GM21529 (cell line): ENCODE data around the gene SH3PXD2A.
A peak's percentile ranks its signal among the peaks of the same experiment; 100 is the strongest.

ENCODE experiments used
- ATAC-seq: cut with Tn5 transposase; IDR thresholded peaks from one replicate; pipeline ENCODE4 v1.9.1; 2021; ENCODE audit not compliant: unreplicated experiment

Gene SH3PXD2A

DNA sequence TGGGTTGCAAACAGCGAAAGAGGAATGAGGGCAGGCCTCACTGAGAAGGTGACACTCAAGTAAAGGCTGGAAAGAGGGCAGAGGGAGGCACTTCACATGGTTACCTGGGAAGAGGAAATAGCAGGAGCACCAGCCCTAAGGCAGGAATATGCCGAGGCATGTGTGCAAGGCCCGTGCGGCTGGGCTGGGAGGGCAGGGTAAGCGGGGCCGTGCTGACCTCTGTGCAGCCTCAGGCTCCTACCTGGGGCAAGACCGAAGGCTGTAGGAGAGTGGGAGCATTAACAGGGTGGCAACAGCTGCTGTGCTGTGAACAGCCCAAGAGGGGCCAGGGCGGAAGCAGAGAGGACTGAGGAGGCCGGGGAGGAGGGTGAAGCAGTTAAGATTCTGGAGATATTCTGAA lies 24.0 kb upstream of the SH3PXD2A start:
- ATAC-seq, result no peak

DNA sequence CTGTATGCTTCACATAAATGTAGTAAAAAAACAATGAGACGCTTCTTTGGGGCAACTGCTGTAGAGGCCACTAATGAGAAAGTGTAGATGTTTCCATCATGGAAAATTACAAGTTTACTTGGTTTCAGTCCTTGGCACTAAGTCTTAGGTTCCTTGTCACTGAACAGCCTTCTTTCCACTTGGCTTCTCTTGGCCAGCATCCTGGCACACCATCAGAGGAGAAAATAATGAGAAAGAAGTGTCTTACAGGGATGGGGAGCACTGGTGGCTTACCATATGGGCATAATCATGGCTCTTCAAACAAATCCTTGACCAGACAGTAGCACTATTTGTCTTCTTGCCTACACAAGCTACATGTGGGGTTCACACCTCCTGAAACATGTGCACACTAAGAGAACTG lies 22.5 kb upstream of the SH3PXD2A start:
- no peak for ATAC-seq

DNA sequence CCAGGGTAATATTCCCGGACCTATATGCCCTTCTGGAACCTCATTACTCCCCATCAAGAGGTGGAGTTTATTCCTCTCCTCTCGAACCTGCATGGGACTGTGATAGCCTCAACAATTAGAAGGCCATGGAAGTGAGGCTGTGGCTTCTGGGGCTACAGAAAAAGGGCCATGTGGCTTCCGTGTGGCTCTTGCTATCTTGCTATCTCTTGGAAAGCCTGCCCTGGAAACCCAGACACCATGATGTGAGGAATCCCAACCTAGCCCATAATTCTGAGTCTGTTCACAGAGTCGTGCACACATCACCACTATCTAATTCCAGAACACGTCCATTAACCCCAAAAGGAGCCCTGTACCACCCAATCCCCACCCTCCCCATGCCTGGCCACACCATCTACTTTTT lies 20.8 kb upstream of the SH3PXD2A start:
- no peak for ATAC-seq

DNA sequence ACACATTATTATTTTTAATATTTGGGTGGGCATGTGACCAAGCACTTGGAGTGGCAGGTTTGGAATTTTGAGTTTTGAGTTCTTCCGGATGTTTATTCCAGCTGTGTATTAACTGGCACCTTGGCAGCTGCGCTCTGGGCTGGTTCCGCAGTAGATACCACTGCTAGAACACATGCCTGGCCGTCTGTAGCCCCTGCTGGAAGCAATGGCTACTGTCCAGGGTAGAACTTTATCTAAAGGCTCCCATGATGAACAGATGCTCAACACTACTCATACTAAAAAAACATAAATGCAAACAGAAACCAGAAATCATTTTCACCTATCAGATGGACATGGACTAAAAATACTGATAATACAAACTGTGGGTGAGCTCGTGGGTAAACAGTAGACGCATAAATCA lies 19.4 kb upstream of the SH3PXD2A start:
- no peak for ATAC-seq

DNA sequence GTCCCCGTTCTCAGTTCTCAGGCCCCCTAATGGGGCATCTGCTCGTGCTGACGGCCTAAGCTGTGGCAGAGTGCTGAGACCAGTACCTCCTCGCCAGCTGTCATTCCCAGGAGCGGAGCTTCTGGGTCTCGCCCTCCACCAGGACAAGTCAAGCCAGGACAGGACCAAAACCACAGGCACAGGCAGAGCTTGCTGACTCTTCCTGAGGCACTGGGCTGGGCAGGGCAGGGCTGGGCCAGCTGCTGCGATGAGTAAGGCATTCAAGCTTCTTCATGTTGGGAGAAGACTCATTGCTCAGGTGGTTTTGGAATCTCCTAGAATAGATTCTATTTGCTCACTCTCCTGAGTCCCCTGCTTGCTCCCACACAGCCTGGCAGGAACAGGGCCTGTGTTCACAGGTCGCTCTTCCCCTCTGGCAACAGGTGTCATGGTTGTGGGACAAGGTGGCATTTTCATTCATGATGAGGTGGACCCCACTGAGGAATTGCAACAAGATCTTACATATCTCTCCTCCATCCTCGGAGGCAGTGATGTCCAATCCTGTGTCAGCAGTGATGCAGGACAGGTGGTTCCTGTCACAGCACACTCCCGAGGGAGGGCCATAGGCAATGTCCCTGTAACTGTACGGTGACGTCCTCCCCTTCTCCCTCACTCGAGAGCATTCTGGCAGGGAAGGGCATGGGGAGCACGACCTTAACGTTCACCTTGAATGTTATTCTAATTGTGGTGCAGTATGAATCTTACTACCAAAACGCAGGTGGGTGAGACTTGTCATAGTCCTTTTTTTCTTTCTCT lies 17.0 kb upstream of the SH3PXD2A start:
- ATAC-seq, result no peak

DNA sequence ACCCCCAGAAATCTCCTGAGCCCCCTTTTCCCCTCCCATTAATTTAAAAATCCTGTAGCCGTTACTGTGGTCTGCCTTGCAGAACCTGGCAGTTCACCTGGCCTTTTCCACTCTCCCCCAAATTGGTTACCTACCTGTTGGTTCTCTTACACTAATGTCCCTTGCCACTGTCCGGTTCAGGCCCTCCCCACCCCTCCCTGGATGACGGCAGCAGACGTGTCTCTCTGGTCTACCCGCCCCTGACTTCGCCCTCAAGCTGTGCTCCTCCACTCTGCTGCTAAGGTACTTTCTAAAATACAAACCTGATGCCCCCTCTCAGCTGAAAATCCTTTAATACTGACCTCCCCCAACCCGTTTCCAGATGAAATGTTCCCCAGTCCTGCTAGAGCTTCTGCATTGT lies 15.6 kb upstream of the SH3PXD2A start:
- no peak for ATAC-seq

DNA sequence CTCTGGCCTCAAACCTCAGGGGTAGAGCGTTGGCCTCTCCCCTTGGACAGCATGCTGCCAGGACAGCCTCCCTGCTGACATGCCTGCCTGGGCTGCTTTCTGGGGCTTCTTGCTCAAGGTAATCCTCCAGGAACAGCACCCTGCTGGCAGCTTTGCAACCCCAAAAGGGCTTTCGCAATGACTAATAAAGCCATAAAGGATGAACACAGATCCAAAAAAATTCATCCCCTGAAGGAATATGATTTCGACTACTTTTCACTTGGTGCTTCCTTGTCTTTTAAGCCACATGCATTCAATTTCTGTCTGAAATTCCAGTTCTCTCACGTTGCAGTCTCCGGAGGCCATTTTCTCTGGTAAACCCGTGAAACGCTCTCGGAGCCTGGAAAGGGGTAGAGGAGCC lies 15.1 kb upstream of the SH3PXD2A start:
- ATAC-seq, result no peak

DNA sequence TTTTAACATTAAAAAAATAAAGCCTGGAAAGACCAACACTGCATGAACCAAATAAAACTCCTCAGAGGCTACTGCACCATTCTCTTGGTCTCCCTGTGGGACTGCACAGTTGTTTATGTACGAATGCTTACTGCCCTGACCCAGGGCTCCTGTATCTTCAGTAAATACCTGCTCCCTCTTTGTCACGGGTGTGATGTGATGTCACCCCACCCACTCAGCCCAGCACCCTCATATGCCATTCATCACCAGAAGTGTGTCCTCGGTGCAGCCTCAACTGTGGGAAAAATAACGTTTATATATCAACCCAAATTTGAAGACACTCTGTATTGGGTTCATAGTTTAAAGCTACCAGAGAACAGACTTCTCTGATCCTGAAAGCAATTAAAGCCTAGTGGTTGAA lies 14.0 kb upstream of the SH3PXD2A start:
- no peak for ATAC-seq

DNA sequence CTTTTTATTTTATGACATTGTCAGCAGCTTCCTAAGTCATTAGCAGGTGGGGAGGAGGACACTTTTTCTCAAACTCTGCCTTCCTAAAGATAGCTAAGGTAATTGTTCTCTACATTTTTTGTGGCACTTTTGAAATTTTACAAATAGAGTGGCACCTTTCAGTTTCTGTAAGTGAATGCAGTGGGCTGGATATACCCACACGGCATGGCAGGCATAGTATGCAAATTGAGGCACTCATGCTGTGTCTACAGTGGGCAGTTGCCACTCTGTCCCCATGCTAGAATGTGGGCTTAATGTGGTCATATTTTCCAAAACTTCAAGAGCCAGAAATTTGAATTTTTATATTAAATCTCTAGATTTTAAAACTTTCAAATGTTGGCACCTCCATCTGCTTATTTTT lies 12.8 kb upstream of the SH3PXD2A start:
- ATAC-seq, result no peak

DNA sequence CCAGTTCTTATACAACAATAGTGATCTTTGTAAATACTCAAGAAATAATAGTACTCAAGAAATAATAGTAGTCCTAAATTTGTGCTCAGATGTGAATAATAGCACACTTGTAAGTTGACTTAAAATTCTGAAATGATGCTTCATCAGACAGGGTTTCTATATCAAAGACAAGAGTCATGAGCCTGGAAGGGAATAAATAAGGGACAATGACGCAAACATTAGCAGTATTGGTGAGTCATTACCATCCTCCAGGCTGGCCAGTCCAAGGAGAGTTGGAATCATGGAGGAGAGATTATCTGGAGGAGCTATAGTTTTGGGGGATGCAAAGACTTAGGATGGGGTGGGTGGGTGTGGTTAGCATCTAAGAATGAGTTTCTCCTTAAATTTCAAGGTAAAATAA lies 6.1 kb upstream of the SH3PXD2A start:
- no peak for ATAC-seq

DNA sequence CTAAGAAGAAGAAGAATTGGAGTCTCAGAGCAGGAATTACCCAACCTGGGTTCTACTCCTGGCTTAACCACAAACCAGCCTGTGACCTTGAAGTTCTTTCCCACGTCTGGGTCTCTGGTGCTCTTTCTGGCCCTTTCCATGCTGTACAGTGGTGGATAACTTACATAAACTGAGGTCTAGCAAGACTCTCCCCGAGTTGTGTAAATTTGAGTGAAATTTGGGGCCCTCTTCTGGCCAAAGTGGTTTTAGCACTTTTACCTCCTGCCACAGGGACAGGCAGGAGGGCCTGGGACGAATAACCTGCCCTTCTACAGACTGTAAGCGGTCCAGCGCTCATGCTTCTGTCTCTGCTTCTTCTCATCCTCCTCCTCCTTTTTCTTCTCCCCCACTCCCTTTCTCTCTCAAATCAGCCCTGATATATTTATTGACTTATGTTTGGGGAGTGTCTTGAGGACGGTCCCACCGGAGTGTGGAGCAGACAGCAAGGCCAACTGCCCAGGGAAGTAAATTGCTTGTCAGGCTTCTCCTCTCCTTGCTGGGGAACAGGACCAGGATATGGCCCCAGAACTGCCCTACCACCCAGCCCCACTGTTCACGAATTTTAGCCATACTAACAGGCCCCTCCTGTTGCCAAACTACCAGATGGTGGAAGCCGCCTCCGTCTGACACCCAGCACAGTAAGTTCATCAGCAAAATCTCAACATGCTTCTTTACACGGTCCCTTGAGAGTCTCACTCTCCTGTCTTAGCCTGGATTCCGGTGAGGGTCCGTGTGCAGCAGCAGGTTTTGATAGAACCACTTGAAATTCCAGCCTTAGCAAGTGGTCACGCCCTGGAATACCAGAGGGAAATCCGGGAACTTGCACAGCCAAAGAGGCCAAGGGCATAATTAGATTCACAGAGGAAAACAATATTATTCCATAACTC lies 4.0 kb upstream of the SH3PXD2A start:
- peak; percentile 76 for ATAC-seq

DNA sequence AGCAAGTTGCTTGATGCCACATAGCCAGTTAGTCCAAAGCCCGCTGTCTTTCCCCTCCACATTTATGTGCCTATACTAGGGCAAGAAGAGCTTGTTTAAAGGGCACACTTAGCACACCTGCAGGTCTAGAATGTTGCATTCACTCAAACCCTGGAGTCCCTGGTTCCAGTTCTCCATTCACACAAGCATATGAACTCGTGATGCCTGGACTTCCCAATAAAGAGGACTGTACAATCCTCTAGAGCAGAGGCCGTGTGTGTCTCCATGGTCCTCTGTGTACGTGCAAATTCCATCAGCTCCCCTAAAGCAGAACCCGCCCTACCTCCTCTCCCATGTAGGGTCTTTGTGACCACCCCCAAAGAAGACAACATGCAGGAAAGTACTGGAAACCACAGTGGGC lies 3.0 kb upstream of the SH3PXD2A start:
- ATAC-seq, result no peak

DNA sequence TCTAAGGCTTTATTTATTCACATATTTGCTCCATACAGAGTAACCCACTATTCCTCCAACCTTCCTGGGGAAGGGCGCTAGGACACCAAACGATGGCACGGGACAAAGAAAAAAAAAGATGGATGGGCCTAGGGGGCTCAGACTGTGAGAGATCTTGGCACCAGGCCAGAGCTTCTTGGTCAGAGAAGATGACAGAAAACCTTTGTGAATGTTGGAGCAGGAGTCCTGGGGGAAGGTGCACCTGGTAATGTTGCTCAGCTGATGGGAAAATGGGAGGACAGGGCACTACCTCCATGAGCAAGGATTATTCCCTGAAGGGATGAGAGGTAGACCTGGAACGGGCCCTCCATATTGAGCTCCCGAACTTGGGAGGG lies 1.4 kb upstream of the SH3PXD2A start:
- no peak for ATAC-seq

DNA sequence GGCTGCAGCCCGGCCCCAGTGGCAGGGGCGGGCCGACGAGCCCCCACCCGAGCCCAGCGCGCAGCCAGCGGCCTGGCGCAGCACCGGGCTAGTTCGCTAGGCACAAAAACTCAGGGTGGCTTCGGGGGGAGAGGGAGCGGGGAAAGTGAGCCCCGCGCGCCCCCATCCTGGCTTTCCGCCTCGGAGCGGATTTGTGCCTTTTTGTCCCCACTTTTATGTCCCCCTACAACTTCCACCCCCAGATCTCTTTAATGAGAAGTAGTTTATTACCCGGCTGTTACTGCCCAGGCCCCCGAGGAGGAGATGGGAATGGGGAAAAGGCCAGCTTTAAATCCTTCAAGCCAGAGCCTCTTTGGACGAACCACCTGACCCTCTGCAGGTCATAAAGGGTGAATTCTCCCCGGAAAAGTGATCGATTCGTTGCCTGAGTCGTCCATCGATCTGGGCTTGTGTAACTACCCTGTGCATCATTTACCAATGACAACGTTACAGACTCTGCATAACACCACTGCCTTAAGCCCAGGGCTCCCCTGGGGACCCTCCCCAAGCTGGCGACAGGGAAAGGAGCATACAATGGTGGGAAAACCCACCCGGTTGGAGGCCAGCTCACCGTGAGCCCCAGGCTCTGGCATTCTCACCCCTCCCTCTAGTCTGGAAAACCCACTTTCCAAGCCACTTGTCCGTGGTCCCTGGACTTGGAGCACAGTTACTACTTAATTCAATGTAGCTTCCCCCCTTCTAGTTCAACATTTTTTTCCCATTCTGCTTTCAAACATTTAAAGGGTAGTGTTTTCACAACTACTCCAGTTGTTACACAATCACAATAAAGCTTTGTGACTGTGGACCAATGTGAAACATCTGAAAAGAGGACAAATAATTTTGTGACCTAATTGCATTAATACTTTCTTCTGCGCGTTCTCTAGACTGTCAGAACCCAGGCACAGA lies 748 bp upstream of the SH3PXD2A start:
- ATAC-seq, result no peak

DNA sequence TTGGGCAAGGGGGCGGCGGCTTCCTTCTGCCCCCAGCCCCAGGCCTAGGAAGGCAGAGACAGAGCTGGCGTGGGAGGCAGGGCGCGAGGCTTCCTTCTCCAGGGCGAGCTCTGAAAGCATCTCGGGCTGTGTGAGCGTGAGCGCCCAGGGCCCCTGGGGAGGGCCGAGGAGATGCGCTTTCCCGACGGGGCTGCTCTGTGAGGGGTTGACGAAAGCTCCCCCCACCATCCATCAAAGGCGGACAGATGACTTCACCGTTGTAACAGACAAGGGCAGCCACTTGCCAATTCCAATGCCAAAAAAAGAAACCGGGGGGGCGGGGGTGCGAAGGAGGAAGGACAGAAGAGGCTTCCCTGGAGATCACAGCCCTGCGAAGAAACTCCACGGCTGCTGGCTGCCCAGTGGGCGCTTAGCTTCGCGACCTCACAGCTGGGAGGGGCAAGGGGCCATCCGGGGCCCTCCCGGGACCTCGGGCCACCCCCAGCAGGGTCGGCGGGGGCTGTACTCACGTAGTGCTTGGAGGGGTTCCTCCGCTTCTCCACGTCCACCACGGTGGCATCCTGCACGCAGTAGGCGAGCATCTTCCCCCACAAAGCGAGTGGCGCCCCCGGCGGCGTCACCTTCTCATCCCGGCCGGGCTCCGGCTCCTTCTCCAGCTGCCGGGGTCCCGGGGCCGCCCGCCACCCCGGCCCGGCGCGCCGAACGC lies 537 bp downstream of the SH3PXD2A start:
- no peak for ATAC-seq

DNA sequence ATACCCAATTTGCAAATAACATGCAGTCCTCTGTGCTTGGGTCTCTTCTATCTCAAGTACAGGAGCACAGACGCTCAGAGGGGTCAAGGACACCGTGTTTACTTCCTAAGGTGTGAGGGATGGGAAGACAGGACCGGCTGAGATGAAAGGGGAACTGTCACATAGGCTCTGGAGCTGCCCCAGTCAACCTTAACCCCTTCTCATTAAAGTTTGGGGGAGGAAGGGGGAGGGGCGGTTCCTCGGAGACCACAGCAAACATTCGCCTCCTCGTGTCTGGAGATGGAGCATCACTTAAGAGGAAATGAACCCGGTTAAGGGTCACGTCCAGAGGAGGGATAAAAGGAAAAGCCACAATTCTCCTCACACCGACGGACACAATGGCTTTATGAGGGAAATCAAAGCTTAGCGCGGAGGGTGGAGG lies 1.1 kb downstream of the SH3PXD2A start:
- ATAC-seq, result no peak

DNA sequence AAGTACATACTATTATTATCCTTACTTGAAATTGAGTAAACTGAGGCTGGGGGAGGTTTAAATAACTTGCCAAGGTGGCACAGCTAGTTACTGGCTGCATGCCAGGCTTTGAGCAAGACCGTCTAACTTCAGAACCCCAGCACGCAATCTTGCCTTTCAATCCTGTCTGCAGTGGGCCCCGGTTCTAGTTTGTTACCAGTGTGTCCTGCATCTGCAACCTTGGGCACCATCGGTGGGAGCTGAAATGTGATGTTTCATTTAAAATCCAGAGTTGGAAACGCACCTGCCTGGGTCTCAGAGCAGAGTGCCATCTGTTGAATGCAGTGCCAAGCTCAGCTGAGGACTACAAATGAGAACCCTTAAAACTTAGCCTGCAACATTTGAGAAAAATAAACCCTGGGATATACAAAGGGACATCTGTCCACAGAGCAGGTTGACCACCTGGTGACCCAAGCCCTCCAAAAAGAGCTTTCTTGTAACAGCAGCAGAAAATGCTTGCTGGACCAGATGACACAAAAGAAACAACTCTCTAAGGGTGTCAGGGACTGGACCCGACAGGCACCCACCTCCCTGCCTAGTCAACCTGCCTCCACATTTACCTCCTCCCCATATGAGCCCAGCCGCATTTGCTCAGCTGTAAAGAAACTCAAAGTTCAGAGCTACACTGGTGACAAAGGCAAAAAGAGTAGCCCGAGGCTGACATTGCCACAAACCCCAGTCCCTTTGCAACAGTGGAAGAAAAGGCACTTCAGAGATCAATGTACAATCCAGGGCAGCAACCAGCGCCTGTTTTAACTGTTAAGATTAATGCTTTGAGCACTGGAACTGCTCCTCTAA lies 1.7 kb downstream of the SH3PXD2A start:
- ATAC-seq, result no peak

DNA sequence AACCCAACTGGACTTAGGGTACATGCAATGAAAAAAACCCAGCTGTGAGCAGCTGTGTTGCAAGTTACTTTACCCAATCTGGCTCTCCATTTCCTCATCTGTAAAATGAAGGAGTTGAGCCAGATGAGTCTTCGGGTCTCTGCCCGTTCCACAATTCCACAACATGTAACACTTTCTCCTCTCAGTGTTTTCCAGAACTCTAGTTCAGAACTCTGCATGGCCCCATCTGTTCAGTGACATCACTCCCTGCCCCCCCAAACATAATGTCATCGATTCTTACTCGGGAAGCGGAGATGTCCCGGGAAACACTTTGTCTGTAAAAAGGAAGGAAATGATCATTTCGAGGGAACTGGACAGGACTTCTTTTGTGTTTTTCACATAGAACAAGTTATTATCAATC lies 2.5 kb downstream of the SH3PXD2A start:
- no peak for ATAC-seq

DNA sequence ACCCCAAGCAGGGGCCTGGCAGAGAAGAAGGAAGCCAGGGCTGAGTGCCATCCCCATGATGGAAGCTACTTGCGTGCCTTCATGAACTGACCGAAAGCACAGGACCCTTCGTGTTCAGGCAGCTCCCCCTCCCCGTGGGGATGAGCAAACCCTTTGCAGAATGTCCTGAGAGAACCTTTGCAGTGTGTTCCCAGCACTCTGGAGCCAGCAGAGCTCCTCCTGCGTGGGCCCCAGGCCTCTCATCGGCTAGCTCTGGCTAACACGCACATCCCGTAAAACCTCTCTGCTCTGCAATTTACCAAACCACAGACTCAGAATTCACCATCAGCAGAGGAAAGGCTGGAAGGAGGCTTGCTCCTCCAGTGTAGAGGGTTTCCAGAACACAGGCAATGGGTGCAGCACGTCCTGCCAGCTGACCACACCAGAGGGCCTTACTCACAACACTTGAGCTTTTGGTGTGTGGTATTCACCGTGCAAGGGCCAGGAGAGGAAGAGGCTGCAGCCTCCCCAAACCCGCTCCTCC lies 3.1 kb downstream of the SH3PXD2A start:
- ATAC-seq, result no peak
